HG02759 (cell line): ENCODE measurements around the gene GTF3C5.
"Not testable (repeated sequence)": the region's sequence is repeated elsewhere in the genome, so short reads cannot be mapped to it uniquely, and the experiment has no call there.

Source experiments
- ATAC-seq: cut with Tn5 transposase; IDR thresholded peaks from one replicate; pipeline ENCODE4 v1.9.1; 2021; ENCODE audit warnings: mild to moderate bottlenecking, moderate library complexity; ENCODE audit not compliant: unreplicated experiment

The GTF3C5 gene

GRCh38 chr9:133051966-133052539 lies 21.3 kb downstream of the GTF3C5 start:
- no peak for ATAC-seq

GRCh38 chr9:133054194-133054890 lies 23.5 kb downstream of the GTF3C5 start:
- ATAC-seq, result no peak

- no peak for ATAC-seq
Observed at GRCh38 chr9:133054966-133055365, 24.2 kb downstream of the GTF3C5 start.

GRCh38 chr9:133055788-133056420 lies 25.1 kb downstream of the GTF3C5 start:
- ATAC-seq, result no peak

- no peak for ATAC-seq
Observed at GRCh38 chr9:133056533-133056932, 25.7 kb downstream of the GTF3C5 start.

- ATAC-seq, result no peak
Observed at GRCh38 chr9:133057006-133057405, 26.2 kb downstream of the GTF3C5 start.

GRCh38 chr9:133057553-133057952 lies 26.8 kb downstream of the GTF3C5 start:
- ATAC-seq, result no peak

- no peak for ATAC-seq
Observed at GRCh38 chr9:133058071-133058470, 27.3 kb downstream of the GTF3C5 start.

- no peak for ATAC-seq
Observed at GRCh38 chr9:133058550-133059320, 27.9 kb downstream of the GTF3C5 start.

- no peak for ATAC-seq
Observed at GRCh38 chr9:133059623-133060022, 28.8 kb downstream of the GTF3C5 start.

GRCh38 chr9:133060417-133060841 lies 29.6 kb downstream of the GTF3C5 start:
- no peak for ATAC-seq

GRCh38 chr9:133061019-133061763 lies 30.4 kb downstream of the GTF3C5 start:
- ATAC-seq, result not testable (repeated sequence)

- ATAC-seq, result not testable (repeated sequence)
Observed at GRCh38 chr9:133061764-133062145, 31.0 kb downstream of the GTF3C5 start, which contains the start of gene CEL. Gene CEL, plus strand, starts transcription at chr9:133061981. Its CDS starts 22 bp downstream, at chr9:133062003.

- not testable (repeated sequence) for ATAC-seq
Observed at GRCh38 chr9:133062569-133062968, 31.8 kb downstream of the GTF3C5 start.

GRCh38 chr9:133063159-133063499 lies 32.3 kb downstream of the GTF3C5 start:
- no peak for ATAC-seq

- ATAC-seq, result no peak
Observed at GRCh38 chr9:133063500-133064231, 32.9 kb downstream of the GTF3C5 start.

- ATAC-seq, result no peak
Observed at GRCh38 chr9:133064241-133065069, 33.7 kb downstream of the GTF3C5 start.

GRCh38 chr9:133065070-133065388 lies 34.2 kb downstream of the GTF3C5 start:
- ATAC-seq, result no peak
